ENCODE measurements around the gene PDE4D.
A peak's percentile ranks its signal among the peaks of the same experiment; 100 is the strongest.

PDE4D gene

GRCh38 chr5:59772757-59773156, 120.8 kb downstream of the PDE4D start:
- Histone ChIP-seq H3K4me3 (no peak overlapping the region), H4K20me1 (no peaks in the 10 kb centered on the region), H3K4me2 (no peak overlapping the region), H3K9ac (no peak overlapping the region), H3K27ac (no peak overlapping the region), H3K4me1 (peaks cover 9% of the 10 kb centered on the region), H3K9me3 (no peaks in the 10 kb centered on the region), H3K27me3 (peaks cover 6% of the 10 kb centered on the region), H3K36me3 (no peaks in the 10 kb centered on the region)
- no peak for TF ChIP-seq Cebpa-rat (IDR thresholded peaks at IDR 0.05)

- Histone ChIP-seq H3K27ac (no peak overlapping the region), H3K4me1 (peaks cover 9% of the 10 kb centered on the region), H3K4me2 (no peak overlapping the region), H4K20me1 (no peaks in the 10 kb centered on the region), H3K4me3 (no peak overlapping the region), H3K9ac (no peak overlapping the region), H3K27me3 (peaks cover 6% of the 10 kb centered on the region), H3K9me3 (no peaks in the 10 kb centered on the region), H3K36me3 (no peaks in the 10 kb centered on the region)
- TF ChIP-seq Cebpa-rat (IDR thresholded peaks at IDR 0.05): no peak
Measured at GRCh38 chr5:59772206-59772605, 121.3 kb downstream of the PDE4D start.

GRCh38 chr5:59770953-59771352, 122.6 kb downstream of the PDE4D start:
- H3K27me3 ChIP-seq: peaks cover 6% of the 10 kb centered on the region
- no peak for TF ChIP-seq Cebpa-rat (IDR thresholded peaks at IDR 0.05)
- H3K4me1 ChIP-seq: peaks cover 9% of the 10 kb centered on the region
- no peaks in the 10 kb centered on the region for H3K9me3 ChIP-seq
- no peaks in the 10 kb centered on the region for H4K20me1 ChIP-seq
- no peak overlapping the region for H3K27ac ChIP-seq
- no peak overlapping the region for H3K4me3 ChIP-seq
- no peak overlapping the region for H3K4me2 ChIP-seq
- no peak overlapping the region for H3K9ac ChIP-seq
- no peaks in the 10 kb centered on the region for H3K36me3 ChIP-seq

GRCh38 chr5:59769832-59770231, 123.7 kb downstream of the PDE4D start:
- no peak overlapping the region for H3K27ac ChIP-seq
- peaks cover 6% of the 10 kb centered on the region for H3K27me3 ChIP-seq
- TF ChIP-seq Cebpa-rat (IDR thresholded peaks at IDR 0.05): no peak
- no peaks in the 10 kb centered on the region for H3K9me3 ChIP-seq
- H4K20me1 ChIP-seq: no peaks in the 10 kb centered on the region
- H3K4me1 ChIP-seq: peaks cover 9% of the 10 kb centered on the region
- H3K9ac ChIP-seq: no peak overlapping the region
- no peak overlapping the region for H3K4me3 ChIP-seq
- H3K36me3 ChIP-seq: no peaks in the 10 kb centered on the region
- H3K4me2 ChIP-seq: no peak overlapping the region

GRCh38 chr5:59769041-59769360, 124.5 kb downstream of the PDE4D start:
- Histone ChIP-seq H3K27me3 (peaks cover 6% of the 10 kb centered on the region), H3K4me1 (peaks cover 9% of the 10 kb centered on the region), H3K4me3 (no peak overlapping the region), H4K20me1 (no peaks in the 10 kb centered on the region), H3K9ac (no peak overlapping the region), H3K27ac (no peak overlapping the region), H3K9me3 (no peaks in the 10 kb centered on the region), H3K4me2 (peak overlapping the region; percentile 47; the same call in 1 of the 2 replicates), H3K36me3 (no peaks in the 10 kb centered on the region)
- TF ChIP-seq Cebpa-rat (IDR thresholded peaks at IDR 0.05): no peak

- Histone ChIP-seq H3K9me3 (no peaks in the 10 kb centered on the region), H3K9ac (no peak overlapping the region), H3K4me1 (peaks cover 9% of the 10 kb centered on the region), H3K27me3 (peaks cover 6% of the 10 kb centered on the region), H3K27ac (no peak overlapping the region), H3K36me3 (no peaks in the 10 kb centered on the region), H4K20me1 (no peaks in the 10 kb centered on the region), H3K4me3 (no peak overlapping the region), H3K4me2 (peak overlapping the region; percentile 47)
- no peak for TF ChIP-seq Cebpa-rat (IDR thresholded peaks at IDR 0.05)
Measured at GRCh38 chr5:59768152-59769040, 125.1 kb downstream of the PDE4D start.

GRCh38 chr5:59767681-59768151, 125.8 kb downstream of the PDE4D start:
- H3K4me3 ChIP-seq: no peak overlapping the region
- H3K4me1 ChIP-seq: peaks cover 9% of the 10 kb centered on the region
- H3K27ac ChIP-seq: no peak overlapping the region
- no peaks in the 10 kb centered on the region for H3K36me3 ChIP-seq
- no peaks in the 10 kb centered on the region for H4K20me1 ChIP-seq
- H3K9ac ChIP-seq: no peak overlapping the region
- no peak overlapping the region for H3K4me2 ChIP-seq
- no peaks in the 10 kb centered on the region for H3K9me3 ChIP-seq
- peaks cover 6% of the 10 kb centered on the region for H3K27me3 ChIP-seq
- TF ChIP-seq Cebpa-rat (IDR thresholded peaks at IDR 0.05): no peak

- H3K27ac ChIP-seq: no peak overlapping the region
- H3K36me3 ChIP-seq: no peaks in the 10 kb centered on the region
- H3K4me3 ChIP-seq: no peak overlapping the region
- no peak overlapping the region for H3K4me2 ChIP-seq
- no peak for TF ChIP-seq Cebpa-rat (IDR thresholded peaks at IDR 0.05)
- no peaks in the 10 kb centered on the region for H4K20me1 ChIP-seq
- H3K4me1 ChIP-seq: peaks cover 9% of the 10 kb centered on the region
- H3K9ac ChIP-seq: no peak overlapping the region
- H3K9me3 ChIP-seq: no peaks in the 10 kb centered on the region
- peaks cover 6% of the 10 kb centered on the region for H3K27me3 ChIP-seq
Measured at GRCh38 chr5:59767211-59767605, 126.3 kb downstream of the PDE4D start.

GRCh38 chr5:59766427-59767210, 126.9 kb downstream of the PDE4D start:
- no peak overlapping the region for H3K4me2 ChIP-seq
- H3K4me1 ChIP-seq: peaks cover 9% of the 10 kb centered on the region
- H3K27me3 ChIP-seq: peaks cover 6% of the 10 kb centered on the region
- H3K4me3 ChIP-seq: no peak overlapping the region
- no peaks in the 10 kb centered on the region for H4K20me1 ChIP-seq
- H3K36me3 ChIP-seq: no peaks in the 10 kb centered on the region
- TF ChIP-seq Cebpa-rat (IDR thresholded peaks at IDR 0.05): no peak
- H3K9ac ChIP-seq: no peak overlapping the region
- no peak overlapping the region for H3K27ac ChIP-seq
- no peaks in the 10 kb centered on the region for H3K9me3 ChIP-seq

- Histone ChIP-seq H3K27ac (no peak overlapping the region), H3K9ac (no peak overlapping the region), H3K4me2 (no peak overlapping the region), H3K4me3 (no peak overlapping the region), H3K9me3 (no peaks in the 10 kb centered on the region), H4K20me1 (no peaks in the 10 kb centered on the region), H3K4me1 (peaks cover 9% of the 10 kb centered on the region), H3K36me3 (no peaks in the 10 kb centered on the region), H3K27me3 (peaks cover 6% of the 10 kb centered on the region)
- no peak for TF ChIP-seq Cebpa-rat (IDR thresholded peaks at IDR 0.05)
Measured at GRCh38 chr5:59765446-59765845, 128.1 kb downstream of the PDE4D start.
